NCI-H524 treated with DMSO at 0.1 percent for 48 hours (cell line): Measurements from ENCODE around the gene KMT5B.

Source experiments
- DNase-seq: peaks from one replicate; lab custom pipeline; 2025; lab: John Stamatoyannopoulos, UW

KMT5B gene

GRCh38 chr11:68179847-68180246 is 33.2 kb downstream of the KMT5B start:
- DNase-seq: no peak

- DNase-seq: no peak
Measured at GRCh38 chr11:68177877-68178276, 35.2 kb downstream of the KMT5B start.

GRCh38 chr11:68173926-68174325 is 39.2 kb downstream of the KMT5B start:
- DNase-seq: no peak

GRCh38 chr11:68169442-68169841 is 43.7 kb downstream of the KMT5B start:
- no peak for DNase-seq

GRCh38 chr11:68168694-68169093 is 44.4 kb downstream of the KMT5B start:
- no peak for DNase-seq

- DNase-seq: no peak
Measured at GRCh38 chr11:68167474-68167873, 45.6 kb downstream of the KMT5B start.

- no peak for DNase-seq
Measured at GRCh38 chr11:68166969-68167368, 46.1 kb downstream of the KMT5B start.

- DNase-seq: no peak
Measured at GRCh38 chr11:68165601-68166000, 47.5 kb downstream of the KMT5B start.

- DNase-seq: no peak
Measured at GRCh38 chr11:68164437-68164836, 48.7 kb downstream of the KMT5B start.

GRCh38 chr11:68163691-68164090 is 49.4 kb downstream of the KMT5B start:
- DNase-seq: no peak

- DNase-seq: no peak
Measured at GRCh38 chr11:68160100-68160695, 52.9 kb downstream of the KMT5B start.

GRCh38 chr11:68159665-68160064 is 53.4 kb downstream of the KMT5B start:
- no peak for DNase-seq

- no peak for DNase-seq
Measured at GRCh38 chr11:68159161-68159560, 53.9 kb downstream of the KMT5B start.

GRCh38 chr11:68158580-68158979 is 54.5 kb downstream of the KMT5B start:
- no peak for DNase-seq

GRCh38 chr11:68153742-68154141 is 59.4 kb downstream of the KMT5B start:
- no peak for DNase-seq

- no peak for DNase-seq
Measured at GRCh38 chr11:68150037-68150436, 63.1 kb downstream of the KMT5B start.

GRCh38 chr11:68149417-68149816 is 63.7 kb downstream of the KMT5B start:
- no peak for DNase-seq

- DNase-seq: no peak
Measured at GRCh38 chr11:68148879-68149278, 64.2 kb downstream of the KMT5B start.

- DNase-seq: no peak
Measured at GRCh38 chr11:68148071-68148805, 64.9 kb downstream of the KMT5B start.

- no peak for DNase-seq
Measured at GRCh38 chr11:68146704-68147474, 66.2 kb downstream of the KMT5B start.

- DNase-seq: no peak
Measured at GRCh38 chr11:68146010-68146540, 67.0 kb downstream of the KMT5B start.

- no peak for DNase-seq
Measured at GRCh38 chr11:68145120-68145866, 67.8 kb downstream of the KMT5B start.
